ENCODE data around the gene HACL1. TPM values are rescaled to one million over a fixed set of nuclear protein-coding genes. Genes with fewer than 3 reads are reported as not detected.
A peak's percentile ranks its signal among the peaks of the same experiment; 100 is the strongest.

HACL1 gene
- total RNA-seq, 4 donors from 2014 or later = 19.3 to 27.0 (median 22.0) TPM

GRCh38 chr3:15557511-15557946 is 43.8 kb downstream of the HACL1 start:
- H3K4me3 ChIP-seq = no peak overlapping the region
- 6% methylated on average over 3 of the region's 3 CpGs for WGBS
- peak; percentile 59 to 70 (median 61) for TF ChIP-seq CTCF (IDR thresholded peaks at IDR 0.05)
- TF ChIP-seq EP300 (IDR thresholded peaks at IDR 0.05) = no peak
- no peak for TF ChIP-seq POLR2A (IDR thresholded peaks at IDR 0.05; ENCODE audit: low read depth)
- TF ChIP-seq POLR2AphosphoS5 (IDR thresholded peaks at IDR 0.05) = no peak
- peak; percentile 90 for DNase-seq (ENCODE audit: extremely low spot score)
- H3K27me3 ChIP-seq = no peaks in the 10 kb centered on the region
- H3K4me1 ChIP-seq = peaks cover 0 to 9% (median 0%) of the 10 kb centered on the region in 4 donors
- no peak overlapping the region for H3K27ac ChIP-seq (replicated peaks in 1 of 4)
- no peaks in the 10 kb centered on the region for H3K9me3 ChIP-seq
- intact Hi-C loops (cut with DNase I) = loop anchor here (5.0 to 10.0 kb wide), 4 partner anchors 130 to 443 kb away; partner anchors contain the start of genes EAF1 and METTL6
- H3K36me3 ChIP-seq = peaks cover 17 to 54% (median 28%) of the 10 kb centered on the region in 4 donors

GRCh38 chr3:15556512-15556911 is 44.9 kb downstream of the HACL1 start:
- intact Hi-C loops (cut with DNase I) = loop anchor here (5.0 to 10.0 kb wide), 4 partner anchors 129 to 442 kb away; partner anchors contain the start of genes EAF1 and METTL6
- peaks cover 0 to 9% (median 0%) of the 10 kb centered on the region in 4 donors for H3K4me1 ChIP-seq
- no peak overlapping the region for H3K27ac ChIP-seq (replicated peaks in 1 of 4)
- no peak overlapping the region for H3K4me3 ChIP-seq
- 78% methylated on average over 2 of the region's 2 CpGs for WGBS
- TF ChIP-seq POLR2AphosphoS5 (IDR thresholded peaks at IDR 0.05) (no peak), EP300 (IDR thresholded peaks at IDR 0.05) (no peak), CTCF (IDR thresholded peaks at IDR 0.05) (no peak), POLR2A (IDR thresholded peaks at IDR 0.05; ENCODE audit: low read depth) (no peak)
- no peak for DNase-seq (ENCODE audit: extremely low spot score)
- H3K36me3 ChIP-seq = peaks cover 8 to 54% (median 20%) of the 10 kb centered on the region in 4 donors
- H3K27me3 ChIP-seq = no peaks in the 10 kb centered on the region
- H3K9me3 ChIP-seq = no peaks in the 10 kb centered on the region

DNA sequence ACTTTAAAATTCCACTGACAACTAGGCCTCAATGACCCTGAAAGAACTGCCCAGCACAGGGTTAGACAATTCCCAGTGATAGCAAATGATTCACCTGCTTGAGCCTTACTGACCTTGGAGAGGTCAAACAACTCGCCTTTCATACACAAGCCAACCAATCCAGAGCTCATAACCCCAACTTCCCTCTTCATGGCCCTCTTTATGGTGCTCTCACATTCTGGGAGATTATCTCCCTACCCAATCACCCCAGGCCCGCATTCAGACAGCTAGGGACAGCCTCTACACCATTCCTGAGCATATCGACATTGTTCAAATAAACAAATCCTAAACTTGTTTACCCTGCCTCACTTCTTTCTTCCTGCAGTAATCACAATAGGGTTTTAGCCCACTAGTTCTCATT is 47.6 kb downstream of the HACL1 start:
- intact Hi-C loops (cut with DNase I) = loop anchor here (10.0 kb wide), 1 partner anchor 439 kb away; no protein-coding TSS in a partner anchor
- Histone ChIP-seq H3K4me3 (no peak overlapping the region), H3K27ac (replicated peaks in 1 of 4) (no peak overlapping the region), H3K36me3 (peaks cover 0 to 42% (median 8%) of the 10 kb centered on the region in 4 donors), H3K27me3 (no peaks in the 10 kb centered on the region), H3K4me1 (peaks cover 0 to 9% (median 0%) of the 10 kb centered on the region in 4 donors), H3K9me3 (no peaks in the 10 kb centered on the region)
- 83% methylated on average over 3 of the region's 3 CpGs for WGBS
- no peak for TF ChIP-seq POLR2AphosphoS5 (IDR thresholded peaks at IDR 0.05)
- TF ChIP-seq POLR2A (IDR thresholded peaks at IDR 0.05; ENCODE audit: low read depth) = no peak
- no peak for TF ChIP-seq CTCF (IDR thresholded peaks at IDR 0.05)
- TF ChIP-seq EP300 (IDR thresholded peaks at IDR 0.05) = no peak
- peak; percentile 50 for DNase-seq (ENCODE audit: extremely low spot score)

- peaks cover 0 to 42% (median 8%) of the 10 kb centered on the region in 4 donors for H3K36me3 ChIP-seq
- H3K4me1 ChIP-seq = no peaks in the 10 kb centered on the region
- H3K9me3 ChIP-seq = no peaks in the 10 kb centered on the region
- no peak for DNase-seq (ENCODE audit: extremely low spot score)
- no peak overlapping the region for H3K27ac ChIP-seq (replicated peaks in 1 of 4)
- intact Hi-C loops (cut with DNase I) = loop anchor here (10.0 kb wide), 1 partner anchor 437 kb away; no protein-coding TSS in a partner anchor
- 91% methylated on average over 1 of the region's 1 CpG for WGBS
- H3K4me3 ChIP-seq = no peak overlapping the region
- H3K27me3 ChIP-seq = no peaks in the 10 kb centered on the region
- no peak for TF ChIP-seq POLR2A (IDR thresholded peaks at IDR 0.05; ENCODE audit: low read depth)
Observed at GRCh38 chr3:15551902-15552301, 49.5 kb downstream of the HACL1 start.

GRCh38 chr3:15549846-15550245 is 51.5 kb downstream of the HACL1 start:
- WGBS = 89% methylated on average over 6 of the region's 6 CpGs
- H3K36me3 ChIP-seq = peaks cover 0 to 35% (median 6%) of the 10 kb centered on the region in 4 donors
- H3K27ac ChIP-seq (replicated peaks in 1 of 4) = no peak overlapping the region
- TF ChIP-seq CTCF (IDR thresholded peaks at IDR 0.05) (no peak), EP300 (IDR thresholded peaks at IDR 0.05) (no peak)
- H3K4me3 ChIP-seq = no peak overlapping the region
- H3K9me3 ChIP-seq = no peaks in the 10 kb centered on the region
- H3K4me1 ChIP-seq = no peaks in the 10 kb centered on the region
- DNase-seq (ENCODE audit: extremely low spot score) = no peak
- intact Hi-C loops (cut with DNase I) = loop anchor here (10.0 kb wide), 1 partner anchor 435 kb away; no protein-coding TSS in a partner anchor
- no peaks in the 10 kb centered on the region for H3K27me3 ChIP-seq
